ENCODE data around the gene ANO2.

DNA sequence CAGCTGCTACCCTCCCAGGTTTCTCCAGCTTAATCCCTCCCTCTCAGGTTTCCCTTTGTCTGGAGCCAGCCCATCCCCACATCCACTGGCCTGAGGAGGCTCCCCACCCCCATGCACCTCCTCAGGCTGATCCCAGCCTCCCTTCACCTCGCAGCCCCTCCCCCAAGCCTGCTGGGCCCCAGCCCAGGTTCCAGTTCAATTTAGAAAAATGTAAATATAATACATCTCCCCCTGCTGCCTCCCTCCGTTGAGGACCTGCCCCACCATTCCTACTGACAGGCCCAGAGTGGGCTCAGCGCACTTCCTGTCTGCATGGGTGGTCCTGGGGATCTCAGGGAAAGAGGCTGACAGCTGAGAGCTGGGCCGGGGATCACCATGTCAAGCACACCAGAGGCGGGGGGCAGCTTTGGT, 357.3 kb downstream of the ANO2 start:
- TF ChIP-seq, protein P1, sequence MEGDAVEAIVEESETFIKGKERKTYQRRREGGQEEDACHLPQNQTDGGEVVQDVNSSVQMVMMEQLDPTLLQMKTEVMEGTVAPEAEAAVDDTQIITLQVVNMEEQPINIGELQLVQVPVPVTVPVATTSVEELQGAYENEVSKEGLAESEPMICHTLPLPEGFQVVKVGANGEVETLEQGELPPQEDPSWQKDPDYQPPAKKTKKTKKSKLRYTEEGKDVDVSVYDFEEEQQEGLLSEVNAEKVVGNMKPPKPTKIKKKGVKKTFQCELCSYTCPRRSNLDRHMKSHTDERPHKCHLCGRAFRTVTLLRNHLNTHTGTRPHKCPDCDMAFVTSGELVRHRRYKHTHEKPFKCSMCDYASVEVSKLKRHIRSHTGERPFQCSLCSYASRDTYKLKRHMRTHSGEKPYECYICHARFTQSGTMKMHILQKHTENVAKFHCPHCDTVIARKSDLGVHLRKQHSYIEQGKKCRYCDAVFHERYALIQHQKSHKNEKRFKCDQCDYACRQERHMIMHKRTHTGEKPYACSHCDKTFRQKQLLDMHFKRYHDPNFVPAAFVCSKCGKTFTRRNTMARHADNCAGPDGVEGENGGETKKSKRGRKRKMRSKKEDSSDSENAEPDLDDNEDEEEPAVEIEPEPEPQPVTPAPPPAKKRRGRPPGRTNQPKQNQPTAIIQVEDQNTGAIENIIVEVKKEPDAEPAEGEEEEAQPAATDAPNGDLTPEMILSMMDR (IDR thresholded peaks at IDR 0.05): no peak
- no peak for TF ChIP-seq POLR2A (IDR thresholded peaks at IDR 0.05; ENCODE audit: low read depth)
